ENCODE results near the gene NT5M.
"Not testable (repeated sequence)": the region's sequence is repeated elsewhere in the genome, so short reads cannot be mapped to it uniquely, and the experiment has no call there.

Gene NT5M

GRCh38 chr17:17269926-17270773 lies 33.0 kb upstream of the NT5M start:
- Histone ChIP-seq H3K14ac (ENCODE audit: low read length in 2 of 2) (no peak overlapping the region), H3K9ac (ENCODE audit: low read length) (no peak overlapping the region), H4K91ac (ENCODE audit: low read length) (no peak overlapping the region), H2BK15ac (ENCODE audit: low read depth, poor library complexity, severe bottlenecking) (no peak overlapping the region), H3K4me3 (ENCODE audit: insufficient read depth in 1 of 2, low read depth in 1 of 2, low read length in 2 of 2) (no peak overlapping the region), H3K23ac (ENCODE audit: low read length in 2 of 2) (no peak overlapping the region), H2BK120ac (ENCODE audit: low read depth, low read length) (no peak overlapping the region), H3K27me3 (ENCODE audit: control insufficient read depth in 1 of 2, insufficient read depth in 1 of 2, low read length in 2 of 2) (no peaks in the 10 kb centered on the region), H3K18ac (ENCODE audit: low read depth in 1 of 2, low read length in 2 of 2) (no peak overlapping the region), H3K36me3 (ENCODE audit: control insufficient read depth in 1 of 2, insufficient read depth in 2 of 2, low read depth in 1 of 2, low read length in 2 of 2) (peaks cover 47 to 86% of the 10 kb centered on the region in 2 experiments), H3K79me1 (replicated peaks; ENCODE audit: low read length, poor library complexity, severe bottlenecking) (peaks cover 25% of the 10 kb centered on the region), H3K4ac (ENCODE audit: low read depth in 1 of 2, low read length in 2 of 2) (no peak overlapping the region), H4K8ac (ENCODE audit: low read length) (no peak overlapping the region), H2BK5ac (ENCODE audit: low read depth, low read length, poor library complexity, severe bottlenecking) (no peak overlapping the region), H3K27ac (ENCODE audit: low read length, poor library complexity, severe bottlenecking) (no peak overlapping the region), H3K4me1 (ENCODE audit: control insufficient read depth, insufficient read depth, low read depth, low read length) (no peaks in the 10 kb centered on the region), H3K4me2 (ENCODE audit: low read length, poor library complexity, severe bottlenecking) (no peak overlapping the region), H3K9me3 (ENCODE audit: control insufficient read depth, low read length) (no peaks in the 10 kb centered on the region), H2AK5ac (ENCODE audit: low read length, severe bottlenecking) (no peak overlapping the region), H2AFZ (ENCODE audit: low read depth, low read length) (no peak overlapping the region), H2BK12ac (ENCODE audit: low read length in 2 of 2) (no peak overlapping the region)
- WGBS, result 90% methylated on average over 7 of the region's 9 CpGs
- DNase-seq, result peak; percentile 7

DNA sequence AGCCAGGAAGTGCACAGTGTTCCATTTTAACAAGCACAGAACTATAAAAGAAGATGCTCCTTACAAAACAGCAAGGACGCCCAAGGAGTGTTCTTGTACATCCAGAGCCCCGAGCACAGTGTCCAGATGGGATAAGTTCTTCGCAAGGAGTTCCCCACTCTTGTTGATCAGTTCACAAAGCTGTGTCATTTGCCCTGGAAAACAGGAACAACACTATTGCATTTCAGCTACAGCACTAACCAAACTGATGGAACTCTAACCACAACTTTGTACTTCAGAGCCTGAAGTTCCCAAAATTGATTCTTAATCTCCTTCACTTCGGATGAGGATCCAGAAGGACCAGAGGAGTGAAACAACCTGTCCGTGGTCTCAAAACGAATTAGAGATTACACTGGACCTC lies 27.2 kb upstream of the NT5M start:
- no peak for DNase-seq
- Histone ChIP-seq H3K4ac (ENCODE audit: low read depth in 1 of 2, low read length in 2 of 2) (no peak overlapping the region), H3K4me2 (ENCODE audit: low read length, poor library complexity, severe bottlenecking) (no peak overlapping the region), H3K18ac (ENCODE audit: low read depth in 1 of 2, low read length in 2 of 2) (no peak overlapping the region), H3K4me1 (ENCODE audit: control insufficient read depth, insufficient read depth, low read depth, low read length) (peaks cover 4% of the 10 kb centered on the region), H2AK5ac (ENCODE audit: low read length, severe bottlenecking) (no peak overlapping the region), H2BK5ac (ENCODE audit: low read depth, low read length, poor library complexity, severe bottlenecking) (no peak overlapping the region), H4K91ac (ENCODE audit: low read length) (no peak overlapping the region), H4K8ac (ENCODE audit: low read length) (no peak overlapping the region), H3K9me3 (ENCODE audit: control insufficient read depth, low read length) (no peaks in the 10 kb centered on the region), H3K27me3 (ENCODE audit: control insufficient read depth in 1 of 2, insufficient read depth in 1 of 2, low read length in 2 of 2) (no peaks in the 10 kb centered on the region), H3K36me3 (ENCODE audit: control insufficient read depth in 1 of 2, insufficient read depth in 2 of 2, low read depth in 1 of 2, low read length in 2 of 2) (peaks cover 26 to 37% of the 10 kb centered on the region in 2 experiments), H3K27ac (ENCODE audit: low read length, poor library complexity, severe bottlenecking) (no peak overlapping the region), H3K9ac (ENCODE audit: low read length) (no peak overlapping the region), H2BK12ac (ENCODE audit: low read length in 2 of 2) (no peak overlapping the region), H2BK15ac (ENCODE audit: low read depth, poor library complexity, severe bottlenecking) (no peak overlapping the region), H3K23ac (ENCODE audit: low read length in 2 of 2) (no peak overlapping the region), H3K79me1 (replicated peaks; ENCODE audit: low read length, poor library complexity, severe bottlenecking) (peaks cover 26% of the 10 kb centered on the region), H2AFZ (ENCODE audit: low read depth, low read length) (no peak overlapping the region), H3K4me3 (ENCODE audit: insufficient read depth in 1 of 2, low read depth in 1 of 2, low read length in 2 of 2) (no peak overlapping the region), H2BK120ac (ENCODE audit: low read depth, low read length) (no peak overlapping the region), H3K14ac (ENCODE audit: low read length in 2 of 2) (no peak overlapping the region)
- 96% methylated on average over 6 of the region's 6 CpGs for WGBS

DNA sequence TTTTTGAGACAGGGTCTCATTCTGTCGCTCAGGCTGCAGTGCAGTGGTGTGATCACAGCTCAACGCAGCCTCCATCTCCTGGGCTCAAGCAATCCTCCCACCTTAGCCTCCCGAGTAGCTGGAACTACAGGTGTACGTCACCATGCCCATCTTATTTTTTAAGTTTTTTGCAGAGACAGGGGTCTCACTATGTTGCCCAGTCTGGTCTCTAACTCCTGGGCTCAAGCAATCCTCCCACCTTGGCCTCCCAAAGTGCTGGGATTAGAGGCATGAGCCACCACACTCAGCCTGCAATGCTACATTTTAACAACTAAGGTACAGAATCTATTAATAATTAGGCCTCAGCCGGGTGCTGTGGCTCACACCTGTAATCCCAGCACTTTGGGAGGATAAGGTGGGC lies 25.7 kb upstream of the NT5M start:
- Histone ChIP-seq H3K79me1 (replicated peaks; ENCODE audit: low read length, poor library complexity, severe bottlenecking) (peaks cover 22% of the 10 kb centered on the region), H3K36me3 (ENCODE audit: control insufficient read depth in 1 of 2, insufficient read depth in 2 of 2, low read depth in 1 of 2, low read length in 2 of 2) (peaks cover 20 to 28% of the 10 kb centered on the region in 2 experiments)
- H3K23ac ChIP-seq (ENCODE audit: low read length in 2 of 2); H2AK5ac ChIP-seq (ENCODE audit: low read length, severe bottlenecking); H3K18ac ChIP-seq (ENCODE audit: low read depth in 1 of 2, low read length in 2 of 2); H3K9ac ChIP-seq (ENCODE audit: low read length); H4K91ac ChIP-seq (ENCODE audit: low read length); H2BK15ac ChIP-seq (ENCODE audit: low read depth, poor library complexity, severe bottlenecking); H2BK5ac ChIP-seq (ENCODE audit: low read depth, low read length, poor library complexity, severe bottlenecking); H3K4me1 ChIP-seq (ENCODE audit: control insufficient read depth, insufficient read depth, low read depth, low read length); H3K4ac ChIP-seq (ENCODE audit: low read depth in 1 of 2, low read length in 2 of 2); H3K27ac ChIP-seq (ENCODE audit: low read length, poor library complexity, severe bottlenecking); DNase-seq; H2BK120ac ChIP-seq (ENCODE audit: low read depth, low read length); H2BK12ac ChIP-seq (ENCODE audit: low read length in 2 of 2); H3K27me3 ChIP-seq (ENCODE audit: control insufficient read depth in 1 of 2, insufficient read depth in 1 of 2, low read length in 2 of 2); H3K4me3 ChIP-seq (ENCODE audit: insufficient read depth in 1 of 2, low read depth in 1 of 2, low read length in 2 of 2); H4K8ac ChIP-seq (ENCODE audit: low read length); H3K9me3 ChIP-seq (ENCODE audit: control insufficient read depth, low read length); H2AFZ ChIP-seq (ENCODE audit: low read depth, low read length); H3K4me2 ChIP-seq (ENCODE audit: low read length, poor library complexity, severe bottlenecking); H3K14ac ChIP-seq (ENCODE audit: low read length in 2 of 2): not testable (repeated sequence)
- 95% methylated on average over 5 of the region's 5 CpGs for WGBS

GRCh38 chr17:17279316-17279715 lies 23.9 kb upstream of the NT5M start:
- H3K27me3 ChIP-seq (ENCODE audit: control insufficient read depth in 1 of 2, insufficient read depth in 1 of 2, low read length in 2 of 2), result no peaks in the 10 kb centered on the region

More at GRCh38 chr17:17279316-17279715, 23.9 kb upstream of the NT5M start:
- Histone ChIP-seq H3K27ac (ENCODE audit: low read length, poor library complexity, severe bottlenecking) (no peak overlapping the region), H3K36me3 (ENCODE audit: control insufficient read depth in 1 of 2, insufficient read depth in 2 of 2, low read depth in 1 of 2, low read length in 2 of 2) (peaks cover 10 to 12% of the 10 kb centered on the region in 2 experiments), H2AK5ac (ENCODE audit: low read length, severe bottlenecking) (no peak overlapping the region), H4K91ac (ENCODE audit: low read length) (no peak overlapping the region), H3K9me3 (ENCODE audit: control insufficient read depth, low read length) (no peaks in the 10 kb centered on the region), H2BK12ac (ENCODE audit: low read length in 2 of 2) (no peak overlapping the region), H3K9ac (ENCODE audit: low read length) (peak overlapping the region; percentile 98), H3K14ac (ENCODE audit: low read length in 2 of 2) (no peak overlapping the region), H2BK15ac (ENCODE audit: low read depth, poor library complexity, severe bottlenecking) (no peak overlapping the region), H3K23ac (ENCODE audit: low read length in 2 of 2) (no peak overlapping the region), H4K8ac (ENCODE audit: low read length) (no peak overlapping the region), H3K4me2 (ENCODE audit: low read length, poor library complexity, severe bottlenecking) (no peak overlapping the region), H3K18ac (ENCODE audit: low read depth in 1 of 2, low read length in 2 of 2) (no peak overlapping the region), H3K4ac (ENCODE audit: low read depth in 1 of 2, low read length in 2 of 2) (no peak overlapping the region), H2AFZ (ENCODE audit: low read depth, low read length) (no peak overlapping the region), H3K79me1 (replicated peaks; ENCODE audit: low read length, poor library complexity, severe bottlenecking) (peaks cover 9% of the 10 kb centered on the region), H2BK5ac (ENCODE audit: low read depth, low read length, poor library complexity, severe bottlenecking) (no peak overlapping the region), H3K4me3 (ENCODE audit: insufficient read depth in 1 of 2, low read depth in 1 of 2, low read length in 2 of 2) (peak overlapping the region in 1 of 2 experiments; percentile 88), H2BK120ac (ENCODE audit: low read depth, low read length) (no peak overlapping the region), H3K4me1 (ENCODE audit: control insufficient read depth, insufficient read depth, low read depth, low read length) (peaks cover 4% of the 10 kb centered on the region)
- WGBS, result 97% methylated on average over 3 of the region's 4 CpGs
- DNase-seq, result no peak

Data from mesenchymal stem cell (in vitro differentiated cells and primary cell).